Measurements from ENCODE around the gene SLMAP. TPM values are rescaled to one million over a fixed set of nuclear protein-coding genes. Genes with fewer than 3 reads are reported as not detected.

Gene SLMAP
- total and polyA plus RNA-seq, 2 donors from 2014 or later: 22.0 to 86.1 TPM

DNA sequence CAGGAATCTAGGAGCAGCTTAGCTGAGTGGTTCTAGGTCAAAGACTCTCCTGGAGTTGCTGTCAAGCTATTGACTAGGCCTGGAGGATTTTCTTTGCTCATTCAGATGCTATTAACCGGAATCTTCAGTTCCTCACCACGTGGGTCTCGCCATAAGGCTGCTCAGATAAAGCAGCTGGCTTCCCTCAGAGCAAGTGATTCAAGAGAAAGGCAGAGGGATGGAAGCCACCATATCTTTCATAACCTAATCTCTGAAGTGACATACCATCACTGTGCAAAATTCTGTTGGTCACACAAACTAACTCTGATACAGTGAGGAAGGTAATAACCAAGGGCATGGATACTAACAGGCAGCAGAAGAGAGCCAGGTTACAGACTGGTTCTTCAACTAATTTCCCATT, 179.4 kb downstream of the SLMAP start:
- FAIRE-seq (no peak), DNase-seq (no peak)
- intact Hi-C loops (cut with DNase I): no loop called here

DNA sequence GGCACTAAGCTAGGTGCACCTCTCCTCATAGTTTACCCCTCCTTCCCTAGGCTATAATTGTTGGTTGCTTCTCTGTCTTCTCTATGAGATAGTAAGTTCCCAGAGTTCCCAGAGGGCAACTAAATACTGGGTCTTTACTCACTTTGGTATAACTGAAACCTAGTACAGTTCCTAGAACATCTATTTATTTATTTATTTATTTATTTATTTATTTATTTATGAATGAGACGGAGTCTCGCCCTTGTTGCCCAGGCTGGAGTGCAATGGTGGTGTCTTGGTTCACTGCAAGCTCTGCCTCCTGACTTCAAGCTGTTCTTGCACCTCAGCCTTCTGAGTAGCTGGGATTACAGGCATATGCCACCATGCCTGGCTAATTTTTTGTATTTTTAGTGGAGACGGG, 181.0 kb downstream of the SLMAP start:
- H3K4me1 ChIP-seq (ENCODE audit: control insufficient read depth in 2 of 3, insufficient read depth in 2 of 3, low read depth in 1 of 3, low read length in 3 of 3): no peaks in the 10 kb centered on the region
- DNase-seq: no peak
- no peak overlapping the region for H3K9ac ChIP-seq (ENCODE audit: low read length in 3 of 3)
- intact Hi-C loops (cut with DNase I): no loop called here
- TF ChIP-seq, protein P1, sequence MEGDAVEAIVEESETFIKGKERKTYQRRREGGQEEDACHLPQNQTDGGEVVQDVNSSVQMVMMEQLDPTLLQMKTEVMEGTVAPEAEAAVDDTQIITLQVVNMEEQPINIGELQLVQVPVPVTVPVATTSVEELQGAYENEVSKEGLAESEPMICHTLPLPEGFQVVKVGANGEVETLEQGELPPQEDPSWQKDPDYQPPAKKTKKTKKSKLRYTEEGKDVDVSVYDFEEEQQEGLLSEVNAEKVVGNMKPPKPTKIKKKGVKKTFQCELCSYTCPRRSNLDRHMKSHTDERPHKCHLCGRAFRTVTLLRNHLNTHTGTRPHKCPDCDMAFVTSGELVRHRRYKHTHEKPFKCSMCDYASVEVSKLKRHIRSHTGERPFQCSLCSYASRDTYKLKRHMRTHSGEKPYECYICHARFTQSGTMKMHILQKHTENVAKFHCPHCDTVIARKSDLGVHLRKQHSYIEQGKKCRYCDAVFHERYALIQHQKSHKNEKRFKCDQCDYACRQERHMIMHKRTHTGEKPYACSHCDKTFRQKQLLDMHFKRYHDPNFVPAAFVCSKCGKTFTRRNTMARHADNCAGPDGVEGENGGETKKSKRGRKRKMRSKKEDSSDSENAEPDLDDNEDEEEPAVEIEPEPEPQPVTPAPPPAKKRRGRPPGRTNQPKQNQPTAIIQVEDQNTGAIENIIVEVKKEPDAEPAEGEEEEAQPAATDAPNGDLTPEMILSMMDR (IDR thresholded peaks at IDR 0.05; ENCODE audit: borderline replicate concordance, extremely low read depth, insufficient read depth): no peak
- no peaks in the 10 kb centered on the region for H3K9me3 ChIP-seq (ENCODE audit: control insufficient read depth in 2 of 3, insufficient read depth in 1 of 3, low read length in 3 of 3)
- no peaks in the 10 kb centered on the region for H3K36me3 ChIP-seq (ENCODE audit: control insufficient read depth in 2 of 3, insufficient read depth in 3 of 3, low read length in 3 of 3)
- H3K4me3 ChIP-seq (ENCODE audit: low read length in 3 of 3): no peak overlapping the region
- no peak for FAIRE-seq
- H3K27me3 ChIP-seq (ENCODE audit: control insufficient read depth, insufficient read depth, low read length): no peaks in the 10 kb centered on the region
- no peak overlapping the region for H3K27ac ChIP-seq (ENCODE audit: low read depth in 2 of 2, low read length in 2 of 2)

More for the DNA sequence above, 179.4 kb downstream of the SLMAP start:
- no peaks in the 10 kb centered on the region for H3K27me3 ChIP-seq (ENCODE audit: control insufficient read depth, insufficient read depth, low read length)
- TF ChIP-seq, protein P1 (IDR thresholded peaks at IDR 0.05; ENCODE audit: borderline replicate concordance, extremely low read depth, insufficient read depth): no peak
- H3K36me3 ChIP-seq (ENCODE audit: control insufficient read depth in 2 of 3, insufficient read depth in 3 of 3, low read length in 3 of 3): no peaks in the 10 kb centered on the region
- H3K4me3 ChIP-seq (ENCODE audit: low read length in 3 of 3): no peak overlapping the region
- no peaks in the 10 kb centered on the region for H3K9me3 ChIP-seq (ENCODE audit: control insufficient read depth in 2 of 3, insufficient read depth in 1 of 3, low read length in 3 of 3)
- H3K4me1 ChIP-seq (ENCODE audit: control insufficient read depth in 2 of 3, insufficient read depth in 2 of 3, low read depth in 1 of 3, low read length in 3 of 3): no peaks in the 10 kb centered on the region
- no peak overlapping the region for H3K9ac ChIP-seq (ENCODE audit: low read length in 3 of 3)
- H3K27ac ChIP-seq (ENCODE audit: low read depth in 2 of 2, low read length in 2 of 2): no peak overlapping the region

DNA sequence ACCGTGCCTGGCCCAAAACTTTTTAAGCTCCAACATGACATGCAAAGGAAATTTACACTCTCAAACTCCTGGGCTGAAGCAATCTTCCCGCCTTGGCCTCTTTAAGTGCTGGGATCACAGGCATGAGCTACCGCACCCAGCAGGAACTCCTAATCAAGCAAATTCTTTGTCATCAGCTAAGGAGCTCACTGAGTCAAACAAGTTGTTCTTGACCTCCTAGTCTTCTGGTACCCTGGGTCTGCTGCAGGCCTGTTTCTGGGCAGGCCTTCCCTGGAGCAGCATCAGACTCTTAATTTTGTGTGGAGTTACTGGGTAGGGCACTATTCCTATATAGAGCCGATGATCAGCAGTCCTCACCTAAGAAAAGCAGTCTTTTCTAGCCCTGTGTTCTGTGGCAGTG, 183.7 kb downstream of the SLMAP start:
- H3K4me1 ChIP-seq (ENCODE audit: control insufficient read depth in 2 of 3, insufficient read depth in 2 of 3, low read depth in 1 of 3, low read length in 3 of 3): peaks cover 0 to 22% (median 10%) of the 10 kb centered on the region in 3 donors
- H3K36me3 ChIP-seq (ENCODE audit: control insufficient read depth in 2 of 3, insufficient read depth in 3 of 3, low read length in 3 of 3): no peaks in the 10 kb centered on the region
- FAIRE-seq: no peak
- no peak overlapping the region for H3K4me3 ChIP-seq (ENCODE audit: low read length in 3 of 3)
- H3K27me3 ChIP-seq (ENCODE audit: control insufficient read depth, insufficient read depth, low read length): no peaks in the 10 kb centered on the region
- no peaks in the 10 kb centered on the region for H3K9me3 ChIP-seq (ENCODE audit: control insufficient read depth in 2 of 3, insufficient read depth in 1 of 3, low read length in 3 of 3)
- no peak for DNase-seq
- TF ChIP-seq, protein P1 (IDR thresholded peaks at IDR 0.05; ENCODE audit: borderline replicate concordance, extremely low read depth, insufficient read depth): no peak
- no peak overlapping the region for H3K27ac ChIP-seq (ENCODE audit: low read depth in 2 of 2, low read length in 2 of 2)
- H3K9ac ChIP-seq (ENCODE audit: low read length in 3 of 3): no peak overlapping the region
- intact Hi-C loops (cut with DNase I): no loop called here

DNA sequence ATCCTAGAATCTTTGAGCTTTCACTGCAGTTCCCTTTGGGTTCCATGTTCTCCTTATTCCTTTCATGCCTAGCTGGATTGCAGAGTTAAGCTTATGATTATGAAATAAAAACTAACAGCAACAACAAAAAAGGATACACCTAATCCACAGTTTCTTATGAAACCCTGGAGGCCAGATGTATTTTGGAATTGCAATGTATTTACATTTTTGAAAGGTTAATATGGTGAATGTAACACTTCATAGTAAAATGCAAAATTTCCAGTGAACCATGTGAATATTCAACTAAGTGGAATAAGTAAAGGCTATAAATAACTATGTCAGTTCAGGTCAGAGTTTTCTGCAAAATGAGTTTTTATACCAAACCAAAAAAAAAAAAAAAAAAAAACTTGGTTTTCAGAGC, 186.3 kb downstream of the SLMAP start:
- FAIRE-seq: no peak

More for the DNA sequence above, 186.3 kb downstream of the SLMAP start:
- no peak overlapping the region for H3K27ac ChIP-seq (ENCODE audit: low read depth in 2 of 2, low read length in 2 of 2)
- no peak for DNase-seq
- H3K9ac ChIP-seq (ENCODE audit: low read length in 3 of 3): no peak overlapping the region
- H3K36me3 ChIP-seq (ENCODE audit: control insufficient read depth in 2 of 3, insufficient read depth in 3 of 3, low read length in 3 of 3): no peaks in the 10 kb centered on the region
- no peaks in the 10 kb centered on the region for H3K9me3 ChIP-seq (ENCODE audit: control insufficient read depth in 2 of 3, insufficient read depth in 1 of 3, low read length in 3 of 3)
- no peaks in the 10 kb centered on the region for H3K27me3 ChIP-seq (ENCODE audit: control insufficient read depth, insufficient read depth, low read length)
- H3K4me3 ChIP-seq (ENCODE audit: low read length in 3 of 3): no peak overlapping the region
- intact Hi-C loops (cut with DNase I): no loop called here
- H3K4me1 ChIP-seq (ENCODE audit: control insufficient read depth in 2 of 3, insufficient read depth in 2 of 3, low read depth in 1 of 3, low read length in 3 of 3): peaks cover 0 to 24% (median 10%) of the 10 kb centered on the region in 3 donors
- TF ChIP-seq, protein P1 (IDR thresholded peaks at IDR 0.05; ENCODE audit: borderline replicate concordance, extremely low read depth, insufficient read depth): no peak

Data from kidney (tissue), 14 donors.